Measurements from ENCODE around the gene FBLN7. TPM values are rescaled to one million over a fixed set of nuclear protein-coding genes. Genes with fewer than 3 reads are reported as not detected.
A peak's percentile ranks its signal among the peaks of the same experiment; 100 is the strongest.
"Not testable (repeated sequence)": the region's sequence is repeated elsewhere in the genome, so short reads cannot be mapped to it uniquely, and the experiment has no call there.

Gene FBLN7
- total and polyA plus RNA-seq, 11 donors = 0.23 to 2.9 (median 0.49) TPM; not detected in 1

GRCh38 chr2:112137516-112138158 lies 548 bp upstream of the FBLN7 start:
- intact Hi-C loops (cut with DNase I) = loop anchor here in 1 of 10 donors (10.0 kb wide), 1 partner anchor 117 kb away; the partner anchor contains the start of gene ZC3H8
- DNase-seq = peak in 1 of 5 donors; percentile 32
- H3K27me3 ChIP-seq = peaks cover 0 to 11% (median 0%) of the 10 kb centered on the region in 9 donors

GRCh38 chr2:112139033-112139614 lies 939 bp downstream of the FBLN7 start:
- Histone ChIP-seq H3K27me3 (peaks cover 0 to 11% (median 0%) of the 10 kb centered on the region in 9 donors), H3K4me1 (peaks cover 0 to 18% (median 4%) of the 10 kb centered on the region in 12 donors), H3K4me3 (peak overlapping the region in 2 of 12 donors; percentile 54 to 74)
- H3K36me3 ChIP-seq, ATAC-seq, H3K27ac ChIP-seq, DNase-seq, H3K9me3 ChIP-seq: not testable (repeated sequence)
- intact Hi-C loops (cut with DNase I) = loop anchor here in 1 of 10 donors (10.0 kb wide), 1 partner anchor 116 kb away; the partner anchor contains the start of gene ZC3H8
- WGBS, 4 donors = 1 to 11% (median 1%) methylated on average over 10 to 26 of the region's 32 CpGs

More at GRCh38 chr2:112137516-112138158, 548 bp upstream of the FBLN7 start:
- no peaks in the 10 kb centered on the region for H3K36me3 ChIP-seq
- no peak for TF ChIP-seq CTCF (IDR thresholded peaks at IDR 0.05)
- TF ChIP-seq POLR2A (IDR thresholded peaks at IDR 0.05) = no peak
- no peak overlapping the region for H3K27ac ChIP-seq
- 16 to 33% (median 21%) methylated on average over 13 to 15 of the region's 15 CpGs for WGBS, 4 donors
- H3K9me3 ChIP-seq = peaks cover 0 to 12% (median 0%) of the 10 kb centered on the region in 12 donors
- peak overlapping the region; percentile 26 to 74 (median 58) for H3K4me3 ChIP-seq
- peak; percentile 15 to 37 (median 34) for ATAC-seq
- H3K4me1 ChIP-seq = peaks cover 0 to 18% (median 4%) of the 10 kb centered on the region in 12 donors

- H3K27me3 ChIP-seq = peaks cover 0 to 11% (median 0%) of the 10 kb centered on the region in 9 donors
- intact Hi-C loops (cut with DNase I) = loop anchor here in 2 of 10 donors (10.0 kb wide), 2 partner anchors 105 to 115 kb away; partner anchors contain the start of gene ZC3H8 (in 1 of the 2)
- peak overlapping the region in 2 of 12 donors; percentile 33 to 50 for H3K4me3 ChIP-seq
- not testable (repeated sequence) for H3K9me3 ChIP-seq, ATAC-seq, H3K27ac ChIP-seq, DNase-seq, H3K36me3 ChIP-seq
- H3K4me1 ChIP-seq = peaks cover 0 to 18% (median 4%) of the 10 kb centered on the region in 12 donors
- 1 to 27% (median 2%) methylated on average over 29 to 38 of the region's 38 CpGs for WGBS, 4 donors
Measured at GRCh38 chr2:112139661-112140204, 1.5 kb downstream of the FBLN7 start.

GRCh38 chr2:112140205-112140802 lies 2.1 kb downstream of the FBLN7 start:
- peak in 1 of 5 donors; percentile 57 for DNase-seq
- intact Hi-C loops (cut with DNase I) = loop anchor here in 1 of 10 donors (10.0 kb wide), 1 partner anchor 104 kb away; no protein-coding TSS in a partner anchor
- peak overlapping the region in 1 of 12 donors; percentile 28 for H3K27ac ChIP-seq

More at GRCh38 chr2:112140205-112140802, 2.1 kb downstream of the FBLN7 start:
- 13 to 46% (median 23%) methylated on average over 30 of the region's 30 CpGs for WGBS, 4 donors
- Histone ChIP-seq H3K9me3 (no peaks in the 10 kb centered on the region), H3K4me1 (peaks cover 0 to 18% (median 4%) of the 10 kb centered on the region in 12 donors), H3K36me3 (no peaks in the 10 kb centered on the region), H3K4me3 (peak overlapping the region in 7 of 12 donors; percentile 21 to 50 (median 39)), H3K27me3 (peaks cover 0 to 11% (median 0%) of the 10 kb centered on the region in 9 donors)
- TF ChIP-seq CTCF (IDR thresholded peaks at IDR 0.05) = no peak
- no peak for TF ChIP-seq POLR2A (IDR thresholded peaks at IDR 0.05)
- no peak for ATAC-seq

Measured in heart left ventricle (tissue), 16 donors.